Right cardiac atrium (tissue), 5 donors: Measurements from ENCODE around the gene PCDHGB6. TPM values are rescaled to one million over a fixed set of nuclear protein-coding genes. Genes with fewer than 3 reads are reported as not detected.
"Not testable (repeated sequence)": the region's sequence is repeated elsewhere in the genome, so short reads cannot be mapped to it uniquely, and the experiment has no call there.

ENCODE experiments used
- ATAC-seq, 2 donors: fragments of 200-7000 bp; cut with Tn5 transposase; one replicate each; pipeline versions ENCODE4 v1.8.0 to v1.9.1; 2020; ENCODE audit warnings: moderate library complexity in 2 of 2, mild to moderate bottlenecking in 1 of 2
- DNase-seq, 3 donors: peaks; one replicate each; pipeline ENCODE4 v3.0.0-alpha.2; 2020
- H3K27ac ChIP-seq: one replicate; pipeline ENCODE4 v1.5.1; 2013; ENCODE audit warnings: mild to moderate bottlenecking, low read length, control low read depth, moderate library complexity
- H3K27me3 ChIP-seq: one replicate; pipeline ENCODE4 v1.6.1; 2013; ENCODE audit not compliant: control insufficient read depth, insufficient read depth
- H3K4me1 ChIP-seq: one replicate; pipeline ENCODE4 v1.6.1; 2013; ENCODE audit warnings: low read length; ENCODE audit not compliant: control insufficient read depth, insufficient read depth
- H3K4me3 ChIP-seq: one replicate; pipeline ENCODE4 v1.5.1; 2013; ENCODE audit warnings: low read length, control low read depth
- H3K9me3 ChIP-seq: one replicate; pipeline ENCODE4 v1.6.1; 2013; ENCODE audit warnings: low read length; ENCODE audit not compliant: control insufficient read depth
- WGBS: extraction: QIAGEN DNeasy Blood & Tissue Kit; methylation state at CpG from one replicate; pipeline ENCODE4 v1.1.7; 2013; 5-methylcytosine and 5-hydroxymethylcytosine counted together
- intact Hi-C, 4 donors: fragments of 100-400 bp; cut with DNase I; formaldehyde crosslinking; loops; one replicate each; pipeline versions ENCODE4 v1.11.0 to v1.14.0; 2022 to 2023
- polyA plus RNA-seq: library from polyadenylated mRNA; stranded (reverse); fragments of 200-250 nt; gene quantifications from one replicate; pipeline ENCODE4 v1.2.3, GENCODE V29; 2013
- total RNA-seq, 4 donors: library from RNA; stranded (reverse); fragmentation: NEBNext Ultra II Directional; extraction: Animal tissue kit (Norgen Biotek cat#: 25700); gene quantifications; one replicate each; pipeline ENCODE4 v1.2.1, GENCODE V29; 2021
- donor health status: healthy with polysubstance abuse.
- donor health status: DM: no; HTN: yes; CAD: no.
- donor health status: DM: no; HTN: no; CAD: no.
- donor health status: DM: no; HTN: yes; CAD: no; lungs with severe emphysema.
- donor health status: DM: yes; HTN: yes; CAD: no.

PCDHGB6 gene
- total and polyA plus RNA-seq, 5 donors: 3.1 to 6.6 (median 6.1) TPM

DNA sequence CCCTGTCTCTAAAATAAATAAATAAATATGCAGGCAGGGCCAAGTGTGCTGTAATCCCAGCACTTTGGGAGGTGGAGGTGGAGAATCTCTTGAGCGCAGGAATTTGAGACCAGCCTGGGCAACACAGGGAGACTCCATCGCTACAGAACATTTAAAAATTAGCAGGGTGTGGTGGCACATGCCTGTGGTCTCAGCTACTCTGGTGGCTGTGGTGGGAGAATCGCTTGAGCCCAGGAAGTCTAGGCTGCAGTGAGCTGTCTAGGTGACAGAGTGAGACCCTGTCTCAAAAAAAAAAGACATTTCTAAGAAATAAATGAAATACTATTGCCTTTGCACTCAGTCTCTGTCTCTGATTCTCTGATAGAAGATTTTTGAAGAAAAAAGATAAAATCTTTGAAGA is 3.8 kb downstream of the PCDHGB6 start:
- ATAC-seq (no peak), DNase-seq (no peak)
- Histone ChIP-seq H3K4me1 (no peaks in the 10 kb centered on the region), H3K9me3 (peaks cover 3% of the 10 kb centered on the region), H3K4me3 (no peak overlapping the region), H3K27ac (no peak overlapping the region), H3K27me3 (no peaks in the 10 kb centered on the region)
- WGBS: 65% methylated on average over 3 of the region's 3 CpGs
- intact Hi-C loops: loop anchor here in 1 of 4 donors (10.0 kb wide), 1 partner anchor 113 kb away; no protein-coding TSS in a partner anchor

DNA sequence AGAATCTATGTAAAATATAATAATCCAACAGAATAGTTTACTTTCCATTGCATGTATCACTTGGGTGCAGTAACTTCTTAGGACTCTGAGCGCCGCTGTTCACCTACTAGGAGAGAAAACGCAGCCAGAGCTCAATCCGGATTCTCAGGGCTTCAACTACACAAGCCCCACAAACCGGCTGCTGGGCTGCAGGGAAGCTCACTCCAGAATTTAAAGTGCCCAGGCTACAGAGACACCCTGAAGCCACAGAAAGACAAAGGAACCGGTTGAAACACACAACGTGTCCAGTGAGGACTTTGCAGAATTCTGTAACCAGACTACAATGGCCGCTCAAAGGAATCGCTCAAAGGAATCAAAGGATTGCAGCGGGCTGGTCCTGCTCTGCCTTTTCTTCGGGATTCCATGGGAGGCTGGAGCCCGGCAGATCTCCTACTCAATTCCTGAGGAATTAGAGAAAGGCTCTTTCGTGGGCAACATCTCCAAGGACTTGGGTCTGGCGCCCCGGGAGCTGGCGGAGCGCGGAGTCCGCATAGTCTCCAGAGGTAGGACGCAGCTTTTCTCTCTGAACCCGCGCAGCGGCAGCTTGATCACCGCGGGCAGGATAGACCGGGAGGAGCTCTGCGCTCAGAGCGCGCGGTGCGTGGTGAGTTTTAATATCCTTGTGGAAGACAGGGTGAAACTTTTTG is 5.2 kb downstream of the PCDHGB6 start, which contains the start of gene PCDHGA10:
Gene PCDHGA10, plus strand, starts transcription at position 134 of the 686 bp plus-strand sequence. Its CDS starts 189 bp downstream, at position 323.
- H3K4me1 ChIP-seq: no peaks in the 10 kb centered on the region
- no peaks in the 10 kb centered on the region for H3K27me3 ChIP-seq
- intact Hi-C loops: loop anchor here in 1 of 4 donors (10.0 kb wide), 1 partner anchor 112 kb away; no protein-coding TSS in a partner anchor
- H3K27ac ChIP-seq: no peak within 1 kb of the TSS
- 24% methylated on average over 31 of the region's 31 CpGs for WGBS
- DNase-seq (no peak), ATAC-seq (peak in 1 of 2 donors; percentile 50)
- peak within 1 kb of the TSS; percentile 32 for H3K4me3 ChIP-seq
- peaks cover 3% of the 10 kb centered on the region for H3K9me3 ChIP-seq

DNA sequence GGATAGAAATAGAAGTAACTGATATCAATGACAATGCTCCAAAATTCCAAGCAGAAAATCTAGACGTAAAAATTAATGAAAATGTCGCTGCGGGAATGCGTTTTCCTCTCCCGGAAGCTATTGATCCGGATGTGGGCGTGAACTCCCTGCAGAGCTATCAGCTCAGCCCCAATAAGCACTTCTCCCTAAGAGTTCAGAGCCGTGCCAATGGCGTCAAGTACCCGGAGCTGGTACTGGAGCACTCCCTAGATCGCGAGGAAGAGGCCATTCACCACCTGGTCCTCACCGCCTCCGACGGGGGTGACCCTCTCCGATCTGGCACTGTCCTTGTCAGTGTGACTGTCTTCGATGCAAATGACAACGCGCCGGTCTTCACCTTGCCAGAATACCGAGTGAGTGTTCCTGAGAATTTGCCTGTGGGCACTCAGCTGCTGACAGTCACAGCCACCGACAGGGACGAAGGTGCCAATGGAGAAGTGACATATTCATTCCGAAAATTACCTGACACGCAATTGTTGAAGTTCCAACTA is 5.8 kb downstream of the PCDHGB6 start:
- DNase-seq (no peak), ATAC-seq (no peak)
- peak overlapping the region; percentile 32 for H3K4me3 ChIP-seq
- no peaks in the 10 kb centered on the region for H3K4me1 ChIP-seq
- H3K27ac ChIP-seq: no peak overlapping the region
- no peaks in the 10 kb centered on the region for H3K27me3 ChIP-seq
- H3K9me3 ChIP-seq: peaks cover 5% of the 10 kb centered on the region
- intact Hi-C loops: loop anchor here in 1 of 4 donors (10.0 kb wide), 1 partner anchor 111 kb away; no protein-coding TSS in a partner anchor
- 24% methylated on average over 25 of the region's 25 CpGs for WGBS

DNA sequence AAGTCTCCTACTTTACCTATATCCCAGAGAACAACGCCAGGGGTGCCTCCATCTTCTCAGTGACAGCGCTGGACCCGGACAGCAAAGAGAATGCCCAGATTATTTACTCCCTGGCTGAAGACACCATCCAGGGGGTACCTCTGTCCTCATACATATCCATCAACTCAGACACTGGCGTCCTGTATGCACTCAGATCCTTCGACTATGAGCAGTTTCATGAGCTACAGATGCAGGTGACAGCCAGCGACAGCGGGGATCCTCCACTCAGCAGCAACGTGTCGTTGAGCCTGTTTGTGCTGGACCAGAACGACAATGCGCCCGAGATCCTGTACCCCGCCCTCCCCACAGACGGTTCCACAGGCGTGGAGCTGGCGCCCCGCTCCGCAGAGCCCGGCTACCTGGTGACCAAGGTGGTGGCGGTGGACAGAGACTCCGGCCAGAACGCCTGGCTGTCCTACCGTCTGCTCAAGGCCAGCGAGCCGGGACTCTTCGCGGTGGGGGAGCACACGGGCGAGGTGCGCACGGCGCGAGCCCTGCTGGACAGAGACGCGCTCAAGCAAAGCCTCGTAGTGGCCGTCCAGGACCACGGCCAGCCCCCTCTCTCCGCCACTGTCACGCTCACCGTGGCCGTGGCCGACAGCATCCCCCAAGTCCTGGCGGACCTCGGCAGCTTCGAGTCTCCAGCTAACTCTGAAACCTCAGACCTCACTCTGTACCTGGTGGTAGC is 6.9 kb downstream of the PCDHGB6 start:
- ATAC-seq, H3K4me3 ChIP-seq, H3K9me3 ChIP-seq, H3K27ac ChIP-seq, H3K27me3 ChIP-seq, H3K4me1 ChIP-seq, DNase-seq: not testable (repeated sequence)
- intact Hi-C loops: loop anchor here in 2 of 4 donors (5.0 to 10.0 kb wide), 2 partner anchors 110 to 143 kb away; no protein-coding TSS in a partner anchor
- WGBS: 28% methylated on average over 46 of the region's 46 CpGs

DNA sequence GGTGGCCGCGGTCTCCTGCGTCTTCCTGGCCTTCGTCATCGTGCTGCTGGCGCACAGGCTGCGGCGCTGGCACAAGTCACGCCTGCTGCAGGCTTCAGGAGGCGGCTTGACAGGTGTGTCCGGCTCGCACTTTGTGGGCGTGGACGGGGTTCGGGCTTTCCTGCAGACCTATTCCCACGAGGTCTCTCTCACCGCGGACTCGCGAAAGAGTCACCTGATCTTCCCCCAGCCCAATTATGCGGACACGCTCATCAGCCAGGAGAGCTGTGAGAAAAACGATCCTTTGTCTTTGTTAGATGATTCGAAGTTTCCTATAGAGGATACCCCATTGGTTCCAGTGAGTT is 7.4 kb downstream of the PCDHGB6 start:
- not testable (repeated sequence) for H3K9me3 ChIP-seq, DNase-seq

DNA sequence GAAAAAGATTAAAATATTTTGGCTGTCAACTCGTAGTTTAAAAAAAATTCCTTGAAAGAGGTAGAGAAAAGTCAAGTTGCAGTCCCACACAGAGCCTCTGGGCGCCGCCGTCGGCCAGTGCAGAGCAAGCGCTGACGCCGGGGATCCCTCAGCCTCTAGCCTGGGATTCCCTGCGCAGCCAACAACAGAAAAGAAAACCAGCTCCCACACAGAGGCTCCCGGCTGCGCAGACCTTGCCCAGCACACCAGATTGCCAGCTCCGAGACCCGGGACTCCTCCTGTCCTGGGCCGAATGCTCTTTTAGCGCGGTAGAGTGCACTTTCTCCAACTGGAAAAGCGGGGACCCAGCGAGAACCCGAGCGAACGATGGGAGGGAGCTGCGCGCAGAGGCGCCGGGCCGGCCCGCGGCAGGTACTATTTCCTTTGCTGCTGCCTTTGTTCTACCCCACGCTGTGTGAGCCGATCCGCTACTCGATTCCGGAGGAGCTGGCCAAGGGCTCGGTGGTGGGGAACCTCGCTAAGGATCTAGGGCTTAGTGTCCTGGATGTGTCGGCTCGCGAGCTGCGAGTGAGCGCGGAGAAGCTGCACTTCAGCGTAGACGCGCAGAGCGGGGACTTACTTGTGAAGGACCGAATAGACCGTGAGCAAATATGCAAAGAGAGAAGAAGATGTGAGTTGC is 9.8 kb downstream of the PCDHGB6 start, which contains the start of gene PCDHGB7:
Gene PCDHGB7, plus strand, starts transcription at position 184 of the 679 bp plus-strand sequence. Its CDS starts 183 bp downstream, at position 367.
- H3K4me1 ChIP-seq, H3K27ac ChIP-seq, H3K27me3 ChIP-seq: not testable (repeated sequence)
- intact Hi-C loops: loop anchor here in 2 of 4 donors (5.0 to 10.0 kb wide), 2 partner anchors 107 to 140 kb away; no protein-coding TSS in a partner anchor
- Histone ChIP-seq H3K9me3 (peaks cover 15% of the 10 kb centered on the region), H3K4me3 (peak within 1 kb of the TSS; percentile 61)
- 6% methylated on average over 47 of the region's 47 CpGs for WGBS
- peak; percentile 71 to 92 (median 90) for DNase-seq
- ATAC-seq: peak; percentile 93 to 96

More for the DNA sequence above, 7.4 kb downstream of the PCDHGB6 start:
- not testable (repeated sequence) for ATAC-seq, H3K27me3 ChIP-seq, H3K4me3 ChIP-seq, H3K4me1 ChIP-seq, H3K27ac ChIP-seq
- WGBS: 29% methylated on average over 24 of the region's 24 CpGs
- intact Hi-C loops: loop anchor here in 2 of 4 donors (5.0 to 10.0 kb wide), 2 partner anchors 110 to 142 kb away; no protein-coding TSS in a partner anchor

DNA sequence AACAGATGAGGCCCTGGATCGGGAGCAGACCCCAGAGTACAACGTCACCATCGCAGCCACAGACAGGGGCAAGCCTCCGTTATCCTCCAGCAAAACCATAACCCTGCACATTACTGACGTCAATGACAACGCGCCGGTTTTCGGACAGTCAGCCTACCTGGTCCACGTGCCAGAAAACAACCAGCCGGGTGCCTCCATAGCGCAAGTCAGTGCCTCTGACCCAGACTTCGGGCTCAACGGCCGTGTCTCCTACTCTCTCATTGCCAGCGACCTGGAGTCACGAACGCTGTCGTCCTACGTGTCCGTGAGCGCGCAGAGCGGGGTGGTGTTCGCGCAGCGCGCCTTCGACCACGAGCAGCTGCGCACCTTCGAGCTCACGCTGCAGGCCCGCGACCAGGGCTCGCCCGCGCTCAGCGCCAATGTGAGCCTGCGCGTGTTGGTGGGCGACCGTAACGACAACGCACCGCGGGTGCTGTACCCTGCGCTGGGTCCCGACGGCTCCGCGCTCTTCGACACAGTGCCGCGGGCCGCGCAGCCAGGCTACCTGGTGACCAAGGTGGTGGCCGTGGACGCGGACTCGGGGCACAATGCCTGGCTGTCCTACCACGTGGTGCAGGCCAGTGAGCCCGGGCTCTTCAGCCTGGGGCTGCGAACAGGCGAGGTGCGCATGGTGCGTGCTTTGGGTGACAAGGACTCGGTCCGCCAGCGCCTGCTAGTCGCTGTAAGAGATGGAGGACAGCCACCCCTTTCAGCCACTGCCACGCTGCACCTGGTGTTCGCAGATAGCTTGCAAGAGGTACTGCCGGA is 11.5 kb downstream of the PCDHGB6 start:
- H3K27ac ChIP-seq: no peak overlapping the region
- peaks cover 2% of the 10 kb centered on the region for H3K4me1 ChIP-seq
- no peaks in the 10 kb centered on the region for H3K27me3 ChIP-seq
- no peak for DNase-seq
- no peak for ATAC-seq
- WGBS: 30% methylated on average over 74 of the region's 74 CpGs
- no peak overlapping the region for H3K4me3 ChIP-seq
- H3K9me3 ChIP-seq: peaks cover 18% of the 10 kb centered on the region
- intact Hi-C loops: loop anchor here in 2 of 4 donors (5.0 to 10.0 kb wide), 2 partner anchors 106 to 138 kb away; no protein-coding TSS in a partner anchor

DNA sequence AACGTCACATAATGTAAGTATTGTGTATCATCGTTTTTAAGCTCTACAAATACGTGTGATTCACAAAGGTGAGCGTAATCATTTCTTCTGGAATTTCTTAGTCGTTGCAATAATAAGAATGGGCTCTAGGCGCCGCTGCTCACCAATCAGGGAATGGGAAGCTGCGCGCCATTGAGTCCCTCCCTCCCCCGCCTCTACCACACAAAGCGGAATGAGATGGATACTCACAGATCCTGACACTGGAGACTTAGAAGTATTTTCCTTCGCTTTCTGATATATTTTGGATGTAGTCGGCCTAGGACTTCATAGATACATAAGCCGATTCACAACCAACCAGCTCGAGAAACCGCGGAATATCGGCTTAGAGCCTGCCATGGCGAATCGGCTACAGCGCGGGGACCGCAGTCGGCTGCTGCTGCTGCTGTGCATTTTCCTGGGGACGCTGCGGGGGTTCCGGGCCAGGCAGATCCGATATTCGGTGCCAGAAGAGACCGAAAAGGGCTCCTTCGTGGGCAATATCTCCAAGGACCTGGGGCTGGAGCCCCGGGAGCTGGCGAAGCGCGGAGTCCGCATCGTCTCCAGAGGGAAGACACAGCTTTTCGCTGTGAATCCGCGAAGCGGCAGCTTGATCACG is 13.2 kb downstream of the PCDHGB6 start, which contains the start of gene PCDHGA11:
Gene PCDHGA11, plus strand, starts transcription at position 197 of the 634 bp plus-strand sequence. Its CDS starts 177 bp downstream, at position 374.
- peak in 1 of 2 donors; percentile 39 for ATAC-seq
- intact Hi-C loops: loop anchor here in 2 of 4 donors (10.0 kb wide), 2 partner anchors 46 to 104 kb away; partner anchors contain the start of genes PCDHGA6 (in 1 of the 2) and PCDHGB3 (in 1 of the 2)
- Histone ChIP-seq H3K9me3 (peaks cover 16% of the 10 kb centered on the region), H3K4me1 (peaks cover 2% of the 10 kb centered on the region), H3K4me3 (peak within 1 kb of the TSS; percentile 49), H3K27ac (no peak within 1 kb of the TSS), H3K27me3 (no peaks in the 10 kb centered on the region)
- DNase-seq: peak in 1 of 3 donors; percentile 56
- 13% methylated on average over 42 of the region's 42 CpGs for WGBS

DNA sequence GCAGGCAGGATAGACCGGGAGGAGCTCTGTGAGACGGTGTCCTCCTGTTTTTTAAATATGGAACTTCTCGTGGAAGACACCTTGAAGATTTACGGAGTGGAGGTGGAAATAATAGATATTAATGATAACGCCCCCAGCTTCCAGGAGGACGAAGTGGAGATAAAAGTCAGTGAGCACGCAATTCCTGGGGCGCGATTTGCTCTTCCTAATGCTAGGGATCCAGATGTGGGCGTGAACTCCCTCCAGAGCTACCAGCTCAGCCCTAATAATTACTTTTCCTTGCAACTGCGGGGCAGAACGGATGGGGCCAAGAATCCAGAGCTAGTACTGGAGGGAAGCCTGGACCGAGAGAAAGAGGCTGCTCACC is 13.7 kb downstream of the PCDHGB6 start:
- WGBS: 14% methylated on average over 13 of the region's 13 CpGs
- H3K9me3 ChIP-seq: peaks cover 19% of the 10 kb centered on the region
- H3K4me3 ChIP-seq: peak overlapping the region; percentile 49
- intact Hi-C loops: loop anchor here in 2 of 4 donors (10.0 kb wide), 2 partner anchors 47 to 103 kb away; partner anchors contain the start of genes PCDHGA6 (in 1 of the 2) and PCDHGB3 (in 1 of the 2)
- no peak overlapping the region for H3K27ac ChIP-seq
- no peak for ATAC-seq
- H3K27me3 ChIP-seq: no peaks in the 10 kb centered on the region
- DNase-seq: no peak
- peaks cover 2% of the 10 kb centered on the region for H3K4me1 ChIP-seq
